Erythroblast (primary cell): Measurements from ENCODE around the gene POLL.

Experiments
- GATA1 ChIP-seq: IDR thresholded peaks from 2 replicates; pipeline ENCODE4 v1.6.1; 2011; ENCODE audit warnings: low read depth, mild to moderate bottlenecking, control low read depth, low read length, moderate library complexity
- POLR2A ChIP-seq: IDR thresholded peaks from 2 replicates; pipeline ENCODE4 v1.6.1; 2011; ENCODE audit warnings: mild to moderate bottlenecking, low read length

DNA sequence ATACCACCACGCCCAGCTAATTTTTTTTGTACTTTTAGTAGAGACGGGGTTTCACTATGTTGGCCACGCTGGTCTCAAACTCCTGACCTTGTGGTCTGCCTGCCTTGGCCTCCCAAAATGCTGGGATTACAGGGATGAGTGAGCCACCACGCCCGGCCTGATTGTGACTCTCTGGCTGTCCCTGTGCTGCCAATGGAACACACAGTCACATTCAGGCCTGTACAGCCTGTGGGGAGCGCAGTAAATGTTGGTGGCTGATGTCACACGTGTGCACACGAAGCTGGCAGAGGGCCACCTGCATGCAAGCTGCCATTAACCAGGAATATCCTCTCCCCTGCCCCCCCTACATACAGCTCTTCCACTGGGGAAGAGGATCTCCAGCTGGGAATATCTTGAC lies 22.1 kb downstream of the POLL start:
- TF ChIP-seq POLR2A: no peak
- no peak for TF ChIP-seq GATA1
